Right lobe of liver (tissue), 6 donors: ENCODE measurements around the gene PPARG. TPM values are rescaled to one million over a fixed set of nuclear protein-coding genes. Genes with fewer than 3 reads are reported as not detected.
A peak's percentile ranks its signal among the peaks of the same experiment; 100 is the strongest.

Source experiments
- ATAC-seq, 4 donors: fragments of 200-7000 bp; cut with Tn5 transposase; one replicate each; pipeline ENCODE4 v1.9.1; 2020; ENCODE audit warnings: mild to moderate bottlenecking in 4 of 4, moderate library complexity in 4 of 4
- DNase-seq, 3 donors: peaks; one replicate each; pipeline ENCODE4 v3.0.0-alpha.2; 2020
- H3K27ac ChIP-seq, 3 donors: fragments of 200-600 bp; one replicate each; pipeline ENCODE4 v1.8.0; 2022
- H3K27me3 ChIP-seq, 2 donors: fragments of 200-600 bp; one replicate each; pipeline ENCODE4 v1.8.0; 2022
- H3K36me3 ChIP-seq, 4 donors: fragments of 200-600 bp; sonication (generic) in 1 of 4; one replicate each; pipeline versions ENCODE4 v1.5.1 to v1.8.0; 2017 to 2022; ENCODE audit warnings: control low read depth in 1 of 4
- H3K4me1 ChIP-seq, 4 donors: fragments of 200-600 bp; sonication (generic) in 1 of 4; one replicate each; pipeline versions ENCODE4 v1.5.1 to v1.8.0; 2017 to 2022; ENCODE audit warnings: control low read depth in 1 of 4
- H3K4me3 ChIP-seq, 3 donors: fragments of 200-600 bp; one replicate each; pipeline ENCODE4 v1.8.0; 2022
- H3K9me3 ChIP-seq, 4 donors: fragments of 200-600 bp; sonication (generic) in 1 of 4; one replicate each; pipeline versions ENCODE4 v1.5.1 to v1.8.0; 2017 to 2022; ENCODE audit warnings: control low read depth in 1 of 4
- POLR2A ChIP-seq: fragments of 450-650 bp; IDR thresholded peaks from one replicate; pipeline ENCODE4 v1.6.1; 2017; ENCODE audit warnings: antibody characterized with exemption, mild to moderate bottlenecking
- WGBS: methylation state at CpG from one replicate; pipeline ENCODE4 v1.1.6; 2018; ENCODE audit warnings: low coverage, low lambda C conversion rate; ENCODE audit not compliant: insufficient coverage; ENCODE audit errors: missing lambda C conversion rate; 5-methylcytosine and 5-hydroxymethylcytosine counted together
- intact Hi-C, 2 donors: fragments of 100-400 bp; cut with DNase I; formaldehyde crosslinking; loops; one replicate each; pipeline versions ENCODE4 v1.11.2 to v1.14.1; 2022
- total RNA-seq, 6 experiments: library from RNA; depleted of rRNA in 2 of 6; stranded (reverse); fragments of >200 nt in 2 of 6; fragmentation: NEBNext Ultra II Directional in 3 of 6; extraction: Animal tissue kit (Norgen Biotek cat#: 25700) in 3 of 6; gene quantifications; one replicate each; pipeline versions ENCODE4 v1.1.0 to v1.2.4, GENCODE V29; 2016 to 2023
- TF ChIP-seq, protein P1 (sequence below), 4 donors: fragments of 200-600 bp in 3 of 4; fragments of 450-650 bp in 1 of 4; IDR thresholded peaks; one replicate each; pipeline versions ENCODE4 v1.5.1 to v1.8.0; 2016 to 2022; ENCODE audit warnings: antibody characterized with exemption in 4 of 4, mild to moderate bottlenecking in 2 of 4
- donor health status: DM: no; HTN: yes; CAD: no.
- donor health status: DM: no; HTN: no; CAD: no.
- donor health status: DM: no; HTN: no; CAD: no.
- donor health status: DM: no; HTN: yes; CAD: no.
- donor health status: DM: no; HTN: yes; CAD: no.

PPARG gene
- total RNA-seq, 6 experiments from 2014 or later = 4.9 to 15.8 (median 10.8) TPM

DNA sequence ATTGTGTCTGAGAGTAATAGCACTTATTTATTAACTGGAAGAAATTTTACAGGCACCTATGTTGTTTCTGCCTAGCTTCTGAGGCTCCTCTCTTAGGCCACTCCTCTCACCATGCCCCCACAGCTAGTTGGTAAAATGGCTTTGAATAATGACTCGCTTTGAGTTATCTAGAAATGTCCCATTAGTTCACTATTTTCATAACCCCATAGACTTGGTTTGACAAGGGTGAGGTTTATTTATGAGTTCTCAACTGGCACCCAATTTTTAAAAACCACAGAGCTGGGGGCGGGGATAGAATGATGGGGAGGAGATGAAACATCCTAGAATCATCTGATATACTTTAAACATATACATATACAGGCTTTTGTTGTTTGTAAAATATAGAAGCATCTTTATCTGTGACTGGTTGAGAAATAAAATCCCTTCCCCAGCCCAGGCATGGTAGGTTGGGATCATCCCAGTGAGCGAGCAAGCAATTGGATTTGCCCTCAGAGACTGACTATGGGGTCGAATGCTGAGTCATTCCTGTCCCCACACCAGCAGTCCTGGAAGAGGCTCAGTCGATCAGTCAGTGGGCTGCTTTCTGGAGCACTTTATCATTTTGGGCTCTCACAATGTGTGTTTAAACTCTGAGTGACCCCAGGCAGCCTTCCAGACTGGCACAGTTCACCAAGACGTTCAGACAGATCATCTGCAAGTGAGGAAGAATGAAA, 135.2 kb downstream of the PPARG start:
- H3K27ac ChIP-seq = peak overlapping the region; percentile 0 to 71 (median 13)
- no peak for TF ChIP-seq POLR2A
- TF ChIP-seq, protein P1, sequence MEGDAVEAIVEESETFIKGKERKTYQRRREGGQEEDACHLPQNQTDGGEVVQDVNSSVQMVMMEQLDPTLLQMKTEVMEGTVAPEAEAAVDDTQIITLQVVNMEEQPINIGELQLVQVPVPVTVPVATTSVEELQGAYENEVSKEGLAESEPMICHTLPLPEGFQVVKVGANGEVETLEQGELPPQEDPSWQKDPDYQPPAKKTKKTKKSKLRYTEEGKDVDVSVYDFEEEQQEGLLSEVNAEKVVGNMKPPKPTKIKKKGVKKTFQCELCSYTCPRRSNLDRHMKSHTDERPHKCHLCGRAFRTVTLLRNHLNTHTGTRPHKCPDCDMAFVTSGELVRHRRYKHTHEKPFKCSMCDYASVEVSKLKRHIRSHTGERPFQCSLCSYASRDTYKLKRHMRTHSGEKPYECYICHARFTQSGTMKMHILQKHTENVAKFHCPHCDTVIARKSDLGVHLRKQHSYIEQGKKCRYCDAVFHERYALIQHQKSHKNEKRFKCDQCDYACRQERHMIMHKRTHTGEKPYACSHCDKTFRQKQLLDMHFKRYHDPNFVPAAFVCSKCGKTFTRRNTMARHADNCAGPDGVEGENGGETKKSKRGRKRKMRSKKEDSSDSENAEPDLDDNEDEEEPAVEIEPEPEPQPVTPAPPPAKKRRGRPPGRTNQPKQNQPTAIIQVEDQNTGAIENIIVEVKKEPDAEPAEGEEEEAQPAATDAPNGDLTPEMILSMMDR (IDR thresholded peaks at IDR 0.05) = no peak
- 31% methylated on average over 5 of the region's 6 CpGs for WGBS
- H3K27me3 ChIP-seq = no peaks in the 10 kb centered on the region
- DNase-seq (peak; percentile 61 to 85 (median 84)), ATAC-seq (peak; percentile 77 to 93 (median 88))
- H3K4me1 ChIP-seq = peaks cover 0 to 65% (median 12%) of the 10 kb centered on the region in 4 donors
- H3K36me3 ChIP-seq = no peaks in the 10 kb centered on the region
- peak overlapping the region in 1 of 3 donors; percentile 11 for H3K4me3 ChIP-seq
- intact Hi-C loops = no loop called here
- no peaks in the 10 kb centered on the region for H3K9me3 ChIP-seq

DNA sequence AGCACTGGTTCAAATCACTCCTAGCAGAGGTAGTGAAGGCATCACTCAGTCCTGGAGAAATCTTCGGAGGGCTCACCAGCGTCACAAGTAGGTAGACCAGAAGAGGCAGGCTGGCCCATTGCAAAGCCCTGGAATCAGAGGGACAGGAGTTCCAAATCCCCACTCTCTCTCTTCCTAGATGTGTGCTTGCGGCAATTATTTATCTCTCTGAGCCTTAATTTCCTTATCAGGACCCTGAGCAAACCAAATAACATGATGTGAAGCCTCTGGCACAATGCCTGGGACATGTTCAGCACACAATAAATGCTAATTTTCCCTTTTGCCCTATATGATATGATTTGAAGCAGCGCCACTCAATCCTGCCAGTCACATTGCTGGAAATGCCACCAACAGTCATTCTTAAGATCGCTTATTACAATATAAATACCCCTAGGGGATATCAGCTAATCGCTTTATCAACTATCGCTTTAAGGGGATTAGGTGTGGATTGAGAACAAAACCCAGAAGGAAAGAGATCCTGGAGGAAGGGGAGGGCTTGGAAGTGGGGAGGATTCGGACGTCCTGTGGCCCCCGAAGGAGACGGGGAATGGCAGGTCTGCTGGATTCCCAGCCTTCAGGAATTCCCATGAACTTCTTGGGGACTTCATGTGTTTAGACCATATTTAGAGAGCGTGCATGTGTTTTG, 135.9 kb downstream of the PPARG start:
- WGBS = 74% methylated on average over 11 of the region's 12 CpGs
- H3K9me3 ChIP-seq = no peaks in the 10 kb centered on the region
- no peak for DNase-seq
- H3K36me3 ChIP-seq = no peaks in the 10 kb centered on the region
- H3K4me1 ChIP-seq = peaks cover 0 to 65% (median 12%) of the 10 kb centered on the region in 4 donors
- H3K27ac ChIP-seq = peak overlapping the region in 2 of 3 donors; percentile 0 to 71
- no peaks in the 10 kb centered on the region for H3K27me3 ChIP-seq
- intact Hi-C loops = no loop called here
- peak overlapping the region in 1 of 3 donors; percentile 11 for H3K4me3 ChIP-seq
- no peak for TF ChIP-seq POLR2A
- peak; percentile 57 to 65 (median 58) for ATAC-seq

GRCh38 chr3:12425850-12426579, 137.1 kb downstream of the PPARG start:
- TF ChIP-seq, protein P1 (IDR thresholded peaks at IDR 0.05) = no peak
- no peak for TF ChIP-seq POLR2A
- H3K27ac ChIP-seq = no peak overlapping the region
- intact Hi-C loops = no loop called here
- DNase-seq (no peak), ATAC-seq (no peak)
- 77% methylated on average over 11 of the region's 11 CpGs for WGBS
- H3K9me3 ChIP-seq = no peaks in the 10 kb centered on the region
- H3K27me3 ChIP-seq = no peaks in the 10 kb centered on the region
- H3K36me3 ChIP-seq = no peaks in the 10 kb centered on the region
- peaks cover 0 to 56% (median 12%) of the 10 kb centered on the region in 4 donors for H3K4me1 ChIP-seq
- H3K4me3 ChIP-seq = no peak overlapping the region

GRCh38 chr3:12427551-12427950, 138.7 kb downstream of the PPARG start:
- TF ChIP-seq, protein P1 (IDR thresholded peaks at IDR 0.05) = no peak
- TF ChIP-seq POLR2A = no peak
- intact Hi-C loops = no loop called here

More at GRCh38 chr3:12427551-12427950, 138.7 kb downstream of the PPARG start:
- Histone ChIP-seq H3K9me3 (no peaks in the 10 kb centered on the region), H3K27ac (no peak overlapping the region), H3K4me3 (no peak overlapping the region), H3K27me3 (no peaks in the 10 kb centered on the region), H3K36me3 (no peaks in the 10 kb centered on the region), H3K4me1 (peaks cover 0 to 48% (median 12%) of the 10 kb centered on the region in 4 donors)
- ATAC-seq = no peak
- DNase-seq = no peak
- 45% methylated on average over 4 of the region's 4 CpGs for WGBS
